Tibial artery (tissue), 4 donors: ENCODE results near the gene OR51I2.

Experiments used
- DNase-seq, 2 donors: peaks; one replicate each; pipeline ENCODE4 v3.0.0-alpha.2; 2019
- H3K27ac ChIP-seq, 2 donors: fragments of 200-600 bp; sonication (generic) in 1 of 2; 1 replicate in 1 of 2; 2 replicates in 1 of 2; pipeline ENCODE4 v1.5.1; 2018 to 2019; ENCODE audit warnings: mild to moderate bottlenecking in 1 of 2
- H3K27me3 ChIP-seq, 2 donors: fragments of 200-600 bp; sonication (generic) in 1 of 2; one replicate each; pipeline versions ENCODE4 v1.5.1 to v1.6.0; 2016 to 2019
- H3K36me3 ChIP-seq, 3 donors: fragments of 200-600 bp; sonication (generic) in 2 of 3; one replicate each; pipeline ENCODE4 v1.5.1; 2016 to 2019; ENCODE audit warnings: mild to moderate bottlenecking in 2 of 3
- H3K4me1 ChIP-seq, 4 donors: fragments of 200-600 bp; sonication (generic) in 2 of 4; 1 replicate in 3 of 4; 2 replicates in 1 of 4; pipeline ENCODE4 v1.5.1; 2016 to 2019
- H3K4me3 ChIP-seq, 2 donors: fragments of 200-600 bp; sonication (generic) in 1 of 2; 1 replicate in 1 of 2; 2 replicates in 1 of 2; pipeline ENCODE4 v1.5.1; 2018 to 2019; ENCODE audit warnings: mild to moderate bottlenecking in 2 of 2
- H3K9me3 ChIP-seq, 3 donors: fragments of 200-600 bp; sonication (generic) in 1 of 3; one replicate each; pipeline ENCODE4 v1.5.1; 2016 to 2019
- CTCF ChIP-seq, 2 experiments: fragments of 200-600 bp in 1 of 2; fragments of 450-650 bp in 1 of 2; IDR thresholded peaks; one replicate each; pipeline ENCODE4 v1.5.1; 2017 to 2019; ENCODE audit warnings: antibody characterized with exemption in 2 of 2, mild to moderate bottlenecking in 1 of 2, moderate library complexity in 1 of 2
- intact Hi-C: fragments of 100-400 bp; cut with DNase I; formaldehyde crosslinking; loops from one replicate; pipeline ENCODE4 v1.15.0; 2023; ENCODE audit warnings: low total_unique reads

The OR51I2 gene

GRCh38 chr11:5505363-5506048 lies 56.4 kb downstream of the OR51I2 start:
- H3K4me3 ChIP-seq: no peak overlapping the region
- no peaks in the 10 kb centered on the region for H3K9me3 ChIP-seq
- H3K27ac ChIP-seq: no peak overlapping the region
- TF ChIP-seq CTCF (IDR thresholded peaks at IDR 0.05): no peak
- H3K36me3 ChIP-seq: no peaks in the 10 kb centered on the region
- H3K27me3 ChIP-seq: no peaks in the 10 kb centered on the region
- no peaks in the 10 kb centered on the region for H3K4me1 ChIP-seq
- intact Hi-C loops: no loop called here
- no peak for DNase-seq
